ENCODE measurements around the gene MLPH. TPM values are rescaled to one million over a fixed set of nuclear protein-coding genes. Genes with fewer than 3 reads are reported as not detected.

MLPH gene
- total RNA-seq, 1 donor from 2014 or later, result 394 TPM

DNA sequence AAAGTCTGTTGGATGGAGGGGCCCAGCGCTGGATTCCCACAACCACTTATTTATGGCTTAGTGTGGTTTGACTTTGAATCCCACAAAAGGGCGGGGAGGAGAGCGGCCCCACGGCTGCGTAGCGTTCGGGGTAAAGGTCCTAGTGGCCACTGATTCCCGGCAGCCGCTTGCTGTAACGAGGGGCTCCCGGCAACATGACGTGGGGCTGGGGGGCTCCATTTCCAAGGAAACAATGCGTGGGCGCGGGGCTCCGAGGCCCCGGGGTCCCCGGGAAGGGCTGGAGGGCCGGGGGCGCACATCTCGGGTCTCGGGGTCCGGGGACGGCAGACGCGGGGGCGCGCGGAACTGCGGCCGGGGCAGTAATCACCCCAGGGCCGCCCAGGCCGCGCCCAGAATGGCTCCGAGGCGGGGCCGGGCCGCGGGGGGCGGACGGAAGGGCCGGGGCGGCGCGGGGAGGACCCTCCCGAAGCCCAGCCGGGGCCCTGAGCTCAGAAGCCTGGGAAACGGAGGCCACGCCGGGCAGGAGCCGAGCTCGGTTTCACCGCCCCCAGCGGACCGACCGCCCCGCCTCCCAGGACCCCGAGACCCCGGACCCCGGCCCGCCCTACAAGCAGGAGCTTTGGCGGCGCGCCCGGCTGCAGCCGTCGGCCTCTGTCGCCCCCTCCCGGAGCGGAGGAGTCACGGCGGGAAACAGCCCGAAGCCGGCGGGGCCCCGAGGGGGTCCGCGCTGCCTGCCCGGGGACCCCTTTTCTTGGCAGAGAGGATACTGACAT, 11.9 kb upstream of the MLPH start:
- peak; percentile 88 to 89 for ATAC-seq
- peak; percentile 91 for DNase-seq
- H3K27ac ChIP-seq, result peak overlapping the region; percentile 97
- no peaks in the 10 kb centered on the region for H3K9me3 ChIP-seq
- H3K36me3 ChIP-seq, result no peaks in the 10 kb centered on the region
- TF ChIP-seq, protein P1, sequence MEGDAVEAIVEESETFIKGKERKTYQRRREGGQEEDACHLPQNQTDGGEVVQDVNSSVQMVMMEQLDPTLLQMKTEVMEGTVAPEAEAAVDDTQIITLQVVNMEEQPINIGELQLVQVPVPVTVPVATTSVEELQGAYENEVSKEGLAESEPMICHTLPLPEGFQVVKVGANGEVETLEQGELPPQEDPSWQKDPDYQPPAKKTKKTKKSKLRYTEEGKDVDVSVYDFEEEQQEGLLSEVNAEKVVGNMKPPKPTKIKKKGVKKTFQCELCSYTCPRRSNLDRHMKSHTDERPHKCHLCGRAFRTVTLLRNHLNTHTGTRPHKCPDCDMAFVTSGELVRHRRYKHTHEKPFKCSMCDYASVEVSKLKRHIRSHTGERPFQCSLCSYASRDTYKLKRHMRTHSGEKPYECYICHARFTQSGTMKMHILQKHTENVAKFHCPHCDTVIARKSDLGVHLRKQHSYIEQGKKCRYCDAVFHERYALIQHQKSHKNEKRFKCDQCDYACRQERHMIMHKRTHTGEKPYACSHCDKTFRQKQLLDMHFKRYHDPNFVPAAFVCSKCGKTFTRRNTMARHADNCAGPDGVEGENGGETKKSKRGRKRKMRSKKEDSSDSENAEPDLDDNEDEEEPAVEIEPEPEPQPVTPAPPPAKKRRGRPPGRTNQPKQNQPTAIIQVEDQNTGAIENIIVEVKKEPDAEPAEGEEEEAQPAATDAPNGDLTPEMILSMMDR (IDR thresholded peaks at IDR 0.05), result peak; percentile 91
- peak overlapping the region; percentile 65 for H3K4me3 ChIP-seq
- peaks cover 31% of the 10 kb centered on the region for H3K4me1 ChIP-seq
- no peaks in the 10 kb centered on the region for H3K27me3 ChIP-seq (ENCODE audit: low read depth)
- intact Hi-C loops (cut with DNase I), result no loop called here

DNA sequence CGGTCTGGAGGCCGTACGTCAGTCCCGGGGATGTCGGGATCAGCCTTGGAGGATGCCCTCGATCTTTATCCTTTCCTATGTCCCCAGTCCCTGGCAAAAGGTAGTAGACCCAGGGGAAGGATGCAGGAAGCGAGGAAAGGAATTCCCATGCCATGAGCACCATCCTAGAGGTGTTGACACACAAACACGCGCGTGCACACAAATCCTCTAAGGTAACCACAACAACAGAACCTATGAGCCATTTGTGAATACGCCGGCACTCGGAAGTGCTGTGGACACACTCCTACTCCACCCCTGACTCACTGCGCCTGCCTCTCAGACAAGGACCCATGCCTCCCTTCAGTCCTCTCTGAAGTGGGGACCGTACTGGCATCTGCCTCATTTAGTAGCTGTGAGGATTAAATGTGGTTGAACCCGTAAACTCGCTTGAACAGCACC, 11.3 kb upstream of the MLPH start:
- no peaks in the 10 kb centered on the region for H3K9me3 ChIP-seq
- TF ChIP-seq, protein P1 (IDR thresholded peaks at IDR 0.05), result peak; percentile 11
- no peaks in the 10 kb centered on the region for H3K36me3 ChIP-seq
- no peaks in the 10 kb centered on the region for H3K27me3 ChIP-seq (ENCODE audit: low read depth)
- H3K4me3 ChIP-seq, result peak overlapping the region; percentile 65
- intact Hi-C loops (cut with DNase I), result no loop called here
- H3K4me1 ChIP-seq, result peaks cover 35% of the 10 kb centered on the region
- peak; percentile 64 to 77 for ATAC-seq
- peak overlapping the region; percentile 97 for H3K27ac ChIP-seq
- DNase-seq, result peak; percentile 79

DNA sequence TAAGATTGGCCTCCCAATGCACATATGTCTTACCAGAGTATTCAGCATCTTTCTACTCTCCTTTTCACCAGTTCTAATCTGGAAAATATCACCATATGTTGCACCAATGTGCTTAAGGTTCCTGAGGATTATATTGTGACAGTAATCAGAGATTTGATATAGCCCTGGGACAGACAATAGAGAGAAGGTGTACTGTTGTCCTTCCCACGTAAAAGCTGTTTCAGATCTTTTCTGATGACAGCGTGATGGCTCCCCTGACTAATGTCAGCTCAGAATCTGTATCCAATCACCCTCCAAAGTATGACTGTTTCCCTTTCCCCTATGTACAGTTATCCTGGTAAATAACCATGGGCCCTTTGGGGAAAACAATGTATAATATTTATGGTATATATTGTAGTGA, 9.0 kb upstream of the MLPH start:
- Histone ChIP-seq H3K4me3 (no peak overlapping the region), H3K36me3 (no peaks in the 10 kb centered on the region), H3K27me3 (ENCODE audit: low read depth) (no peaks in the 10 kb centered on the region), H3K27ac (no peak overlapping the region), H3K9me3 (no peaks in the 10 kb centered on the region), H3K4me1 (peaks cover 47% of the 10 kb centered on the region)
- DNase-seq (no peak), ATAC-seq (no peak)
- TF ChIP-seq, protein P1 (IDR thresholded peaks at IDR 0.05), result no peak
- intact Hi-C loops (cut with DNase I), result no loop called here

DNA sequence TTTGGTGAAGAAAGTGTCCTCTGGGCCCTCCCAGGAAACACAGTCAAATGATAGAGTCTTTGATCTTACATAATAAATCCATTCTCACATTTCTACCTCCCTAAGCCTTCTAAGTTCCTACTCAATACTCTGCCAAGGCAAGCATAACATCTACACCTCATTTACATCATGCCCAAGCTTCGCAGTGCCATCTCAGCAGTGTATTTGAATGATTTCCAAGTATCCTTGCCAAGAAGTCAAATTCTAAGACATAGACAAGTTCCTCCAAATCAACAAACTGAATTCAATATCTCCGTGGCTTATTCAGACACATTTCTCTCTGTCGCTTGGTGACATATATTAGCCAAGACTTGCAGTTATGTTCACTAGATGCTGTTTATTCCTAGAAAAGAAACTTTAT, 8.1 kb upstream of the MLPH start:
- H3K9me3 ChIP-seq, result no peaks in the 10 kb centered on the region
- H3K4me3 ChIP-seq, result no peak overlapping the region
- H3K27me3 ChIP-seq (ENCODE audit: low read depth), result no peaks in the 10 kb centered on the region
- H3K36me3 ChIP-seq, result no peaks in the 10 kb centered on the region
- H3K4me1 ChIP-seq, result peaks cover 42% of the 10 kb centered on the region
- ATAC-seq (no peak), DNase-seq (no peak)
- intact Hi-C loops (cut with DNase I), result no loop called here
- no peak overlapping the region for H3K27ac ChIP-seq
- TF ChIP-seq, protein P1 (IDR thresholded peaks at IDR 0.05), result no peak

DNA sequence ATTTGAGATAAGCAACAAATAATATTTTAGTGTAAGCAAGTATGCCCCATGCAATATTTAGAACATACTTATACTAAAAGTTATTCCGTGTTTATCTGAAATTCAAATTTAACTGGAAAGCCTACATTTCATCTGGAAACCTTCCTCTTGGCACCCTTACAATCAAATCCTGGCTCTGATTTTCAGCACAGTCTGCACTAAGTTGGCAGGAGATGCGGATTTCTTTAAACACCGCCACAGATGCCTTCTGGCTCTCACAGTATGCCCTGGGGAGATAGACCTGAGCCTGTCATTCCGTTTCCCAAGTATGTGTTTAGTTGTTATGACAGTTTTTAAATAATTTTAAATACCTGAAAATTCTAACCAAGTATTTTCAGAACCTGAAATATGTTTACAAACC, 7.3 kb upstream of the MLPH start:
- Histone ChIP-seq H3K27ac (no peak overlapping the region), H3K4me3 (no peak overlapping the region), H3K4me1 (peaks cover 42% of the 10 kb centered on the region), H3K9me3 (no peaks in the 10 kb centered on the region), H3K36me3 (no peaks in the 10 kb centered on the region), H3K27me3 (ENCODE audit: low read depth) (no peaks in the 10 kb centered on the region)
- no peak for DNase-seq
- ATAC-seq, result no peak
- TF ChIP-seq, protein P1 (IDR thresholded peaks at IDR 0.05), result no peak
- intact Hi-C loops (cut with DNase I), result no loop called here

All from lower lobe of right lung (tissue), 2 donors.